K562 (cell line): Measurements from ENCODE around the gene MPZL1. TPM values are rescaled to one million over a fixed set of nuclear protein-coding genes. Genes with fewer than 3 reads are reported as not detected.

Source experiments
- ARID1B ChIP-seq: fragments of 450-650 bp; IDR thresholded peaks from 2 replicates; pipeline ENCODE4 v1.6.1; 2016; ENCODE audit warnings: antibody characterized with exemption, mild to moderate bottlenecking, inconsistent platforms
- CBFA2T2 ChIP-seq: fragments of 450-650 bp; conservative IDR thresholded peaks from 2 replicates; pipeline ENCODE4 v1.6.1; 2017; ENCODE audit warnings: mild to moderate bottlenecking
- DPF2 ChIP-seq: fragments of 450-650 bp; IDR thresholded peaks from 2 replicates; pipeline ENCODE4 v1.6.1; 2016
- FOXJ2 ChIP-seq: fragments of 200-800 bp; sonication (Bioruptor generic); IDR thresholded peaks from 2 replicates; pipeline ENCODE4 v1.6.1; 2016; ENCODE audit warnings: missing genetic modification characterization, missing compliant biosample characterization
- FOXK2 ChIP-seq, 2 experiments: fragments of 450-650 bp; IDR thresholded peaks in 1 of 2; conservative IDR thresholded peaks in 1 of 2; 2 replicates each; pipeline ENCODE4 v1.6.1; 2016; ENCODE audit warnings: low read depth in 2 of 2, mild to moderate bottlenecking in 1 of 2
- KAT2B ChIP-seq: IDR thresholded peaks from one replicate; pipeline ENCODE4 v1.6.1; 2012; ENCODE audit warnings: low read depth, mild to moderate bottlenecking, control low read depth, inconsistent platforms, low read length, moderate library complexity
- KDM1A ChIP-seq, 2 experiments: fragments of 450-650 bp; IDR thresholded peaks; 2 replicates each; pipeline ENCODE4 v1.6.1; 2016; ENCODE audit warnings: mild to moderate bottlenecking in 2 of 2
- KDM4B ChIP-seq, 2 experiments: fragments of 450-650 bp in 1 of 2; sonication (generic) in 1 of 2; IDR thresholded peaks; 2 replicates each; pipeline ENCODE4 v1.6.1; 2016 to 2017; ENCODE audit warnings: borderline replicate concordance in 2 of 2, antibody characterized with exemption in 1 of 2, low read depth in 1 of 2, mild to moderate bottlenecking in 1 of 2
- NCOR1 ChIP-seq: fragments of 450-650 bp; IDR thresholded peaks from 2 replicates; pipeline ENCODE4 v1.6.1; 2016; ENCODE audit warnings: mild to moderate bottlenecking, moderate library complexity
- NFIC ChIP-seq: fragments of 450-650 bp; IDR thresholded peaks from 2 replicates; pipeline ENCODE4 v1.6.1; 2017; ENCODE audit warnings: mild to moderate bottlenecking, inconsistent platforms
- NFIX ChIP-seq: fragments of 250-450 bp; sonication (Bioruptor Pico); IDR thresholded peaks from 2 replicates; pipeline ENCODE4 v1.4.0; 2020; ENCODE audit warnings: low read depth, mild to moderate bottlenecking, moderate library complexity
- NR1H2 ChIP-seq: sonication (generic); formaldehyde crosslinking; IDR thresholded peaks from 2 replicates; pipeline ENCODE4 v1.4.0; 2020; ENCODE audit warnings: mild to moderate bottlenecking, missing genetic modification reagents
- SAP30 ChIP-seq: fragments of 200-600 bp; sonication (generic); IDR thresholded peaks from 2 replicates; pipeline ENCODE4 v1.6.1; 2012; ENCODE audit warnings: borderline replicate concordance, low read depth, mild to moderate bottlenecking, moderate library complexity, low read length, control low read depth, inconsistent platforms; ENCODE audit not compliant: insufficient read depth, poor library complexity, severe bottlenecking
- SIRT6 ChIP-seq: IDR thresholded peaks from one replicate; pipeline ENCODE4 v1.6.1; 2012; ENCODE audit warnings: low read depth, mild to moderate bottlenecking, control low read depth, inconsistent platforms, low read length, moderate library complexity
- SNIP1 ChIP-seq: fragments of 450-650 bp; IDR thresholded peaks from 2 replicates; pipeline ENCODE4 v1.7.1; 2017; ENCODE audit warnings: low read depth, mild to moderate bottlenecking
- STAT5B ChIP-seq: fragments of 250-450 bp; sonication (Bioruptor Pico); IDR thresholded peaks from 2 replicates; pipeline ENCODE4 v1.8.0; 2021; ENCODE audit warnings: mild to moderate bottlenecking, inconsistent platforms
- YY1 ChIP-seq, 3 experiments: IDR thresholded peaks; 2 replicates each; pipeline ENCODE4 v1.6.1; 2011; ENCODE audit warnings: low read length in 2 of 3, mild to moderate bottlenecking in 2 of 3, moderate library complexity in 2 of 3, borderline replicate concordance in 1 of 3, control low read depth in 1 of 3, low read depth in 1 of 3; ENCODE audit not compliant: insufficient read depth in 3 of 3, insufficient replicate concordance in 2 of 3, control insufficient read depth in 1 of 3, insufficient read length in 1 of 3; ENCODE audit errors: extremely low read depth in 1 of 3
- ZNF263 ChIP-seq: sonication (generic); formaldehyde crosslinking; IDR thresholded peaks from 2 replicates; pipeline ENCODE4 v1.8.0; 2022; ENCODE audit warnings: mild to moderate bottlenecking, missing genetic modification reagents, borderline replicate concordance
- polyA plus RNA-seq, 8 experiments: library from polyadenylated mRNA; depleted of rRNA in 4 of 8; stranded (reverse) in 5 of 8; unstranded in 3 of 8; fragments of >200 nt; fragmentation: Nextera tagmentation in 2 of 8; fragmentation: Illumina TruSeq in 1 of 8; extraction: Ambion mirVana in 2 of 8; extraction: Trizol in 1 of 8; gene quantifications; 2 replicates each; pipeline versions ENCODE4 v1.2.1 to v1.2.3, GENCODE V29; 2011 to 2014; ENCODE audit warnings: inconsistent platforms in 1 of 8, missing spikeins in 1 of 8
- total RNA-seq, 7 experiments: library from RNA; depleted of rRNA in 6 of 7; stranded (reverse); fragments of >200 nt in 6 of 7; fragmentation: Illumina TruSeq in 2 of 7; extraction: Trizol in 2 of 7; gene quantifications; 2 replicates each; pipeline versions ENCODE4 v1.2.1 to v1.2.3, GENCODE V29; 2011 to 2021; ENCODE audit warnings: low replicate concordance in 1 of 7
- TF ChIP-seq, protein P1 (sequence below), 2 experiments: fragments of 450-650 bp; IDR thresholded peaks; 2 replicates each; pipeline ENCODE4 v1.6.1; 2016
- TF ChIP-seq, protein P2 (sequence below): sonication (generic); formaldehyde crosslinking; IDR thresholded peaks from 2 replicates; pipeline ENCODE4 v1.9.0; 2022; ENCODE audit warnings: mild to moderate bottlenecking, missing genetic modification reagents
- TF ChIP-seq, protein P3 (sequence below): fragments of 450-650 bp; formaldehyde crosslinking; IDR thresholded peaks from 2 replicates; pipeline ENCODE4 v1.4.0; 2020; ENCODE audit warnings: mild to moderate bottlenecking, mixed read lengths
- TF ChIP-seq, protein P4 (sequence below): fragments of 250-450 bp; sonication (Bioruptor Pico); IDR thresholded peaks from 2 replicates; pipeline ENCODE4 v1.5.0; 2021
- TF ChIP-seq, protein P5 (sequence below): fragments of 250-450 bp; sonication (Bioruptor Pico); IDR thresholded peaks from 2 replicates; pipeline ENCODE4 v1.5.0; 2021

MPZL1 gene
- total and polyA plus RNA-seq, 9 of the 15 experiments (the other 6 are each of a cell fraction or from before 2014, with no cell fraction given): 14.5 to 153 (median 66.5) TPM

DNA sequence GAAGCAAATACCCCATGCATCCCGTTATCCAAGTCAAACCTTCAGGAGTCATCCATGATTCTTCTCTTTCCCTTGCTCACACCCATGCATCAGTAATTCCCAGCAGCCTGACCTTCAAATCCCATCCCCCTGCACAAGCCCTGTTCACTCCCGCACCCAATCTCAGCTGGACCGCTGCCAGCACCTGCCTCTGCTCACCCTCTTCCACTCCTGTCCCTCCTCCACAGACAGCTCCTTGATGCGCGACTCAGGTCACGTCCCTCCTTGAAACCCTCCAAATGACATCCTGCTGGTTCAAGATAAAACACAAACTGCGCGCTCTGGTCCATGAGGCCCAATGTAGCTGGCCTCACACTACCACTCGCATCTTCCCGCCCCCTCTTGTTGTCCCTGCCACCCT lies 43.4 kb upstream of the MPZL1 start (continued):
- no peak for TF ChIP-seq STAT5B (CRISPR knock-in tag)
- no peak for TF ChIP-seq DPF2
- TF ChIP-seq CBFA2T2: peak; percentile 62
- 0 out of 2 replicates have a peak, but pooled peaks have one; percentile 50 for TF ChIP-seq ARID1B
- no peak for TF ChIP-seq SAP30
- TF ChIP-seq KAT2B: no peak
- TF ChIP-seq KDM1A (IDR thresholded peaks at IDR 0.05): peak; percentile 84 to 91
- TF ChIP-seq NFIC: peak; percentile 95
- no peak for TF ChIP-seq NR1H2 (CRISPR knock-in tag)
- TF ChIP-seq, protein P1, sequence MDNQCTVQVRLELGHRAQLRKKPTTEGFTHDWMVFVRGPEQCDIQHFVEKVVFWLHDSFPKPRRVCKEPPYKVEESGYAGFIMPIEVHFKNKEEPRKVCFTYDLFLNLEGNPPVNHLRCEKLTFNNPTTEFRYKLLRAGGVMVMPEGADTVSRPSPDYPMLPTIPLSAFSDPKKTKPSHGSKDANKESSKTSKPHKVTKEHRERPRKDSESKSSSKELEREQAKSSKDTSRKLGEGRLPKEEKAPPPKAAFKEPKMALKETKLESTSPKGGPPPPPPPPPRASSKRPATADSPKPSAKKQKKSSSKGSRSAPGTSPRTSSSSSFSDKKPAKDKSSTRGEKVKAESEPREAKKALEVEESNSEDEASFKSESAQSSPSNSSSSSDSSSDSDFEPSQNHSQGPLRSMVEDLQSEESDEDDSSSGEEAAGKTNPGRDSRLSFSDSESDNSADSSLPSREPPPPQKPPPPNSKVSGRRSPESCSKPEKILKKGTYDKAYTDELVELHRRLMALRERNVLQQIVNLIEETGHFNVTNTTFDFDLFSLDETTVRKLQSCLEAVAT (IDR thresholded peaks at IDR 0.05): no peak; a peak in 1 of 4 replicates
- TF ChIP-seq FOXK2 (conservative IDR thresholded peaks at IDR 0.05 in 1 of 2, IDR thresholded peaks at IDR 0.05 in 1 of 2; ENCODE audit: low read depth in 2 of 2): no peak
- TF ChIP-seq, protein P2, sequence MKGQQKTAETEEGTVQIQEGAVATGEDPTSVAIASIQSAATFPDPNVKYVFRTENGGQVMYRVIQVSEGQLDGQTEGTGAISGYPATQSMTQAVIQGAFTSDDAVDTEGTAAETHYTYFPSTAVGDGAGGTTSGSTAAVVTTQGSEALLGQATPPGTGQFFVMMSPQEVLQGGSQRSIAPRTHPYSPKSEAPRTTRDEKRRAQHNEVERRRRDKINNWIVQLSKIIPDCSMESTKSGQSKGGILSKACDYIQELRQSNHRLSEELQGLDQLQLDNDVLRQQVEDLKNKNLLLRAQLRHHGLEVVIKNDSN: no peak
- TF ChIP-seq, protein P3, sequence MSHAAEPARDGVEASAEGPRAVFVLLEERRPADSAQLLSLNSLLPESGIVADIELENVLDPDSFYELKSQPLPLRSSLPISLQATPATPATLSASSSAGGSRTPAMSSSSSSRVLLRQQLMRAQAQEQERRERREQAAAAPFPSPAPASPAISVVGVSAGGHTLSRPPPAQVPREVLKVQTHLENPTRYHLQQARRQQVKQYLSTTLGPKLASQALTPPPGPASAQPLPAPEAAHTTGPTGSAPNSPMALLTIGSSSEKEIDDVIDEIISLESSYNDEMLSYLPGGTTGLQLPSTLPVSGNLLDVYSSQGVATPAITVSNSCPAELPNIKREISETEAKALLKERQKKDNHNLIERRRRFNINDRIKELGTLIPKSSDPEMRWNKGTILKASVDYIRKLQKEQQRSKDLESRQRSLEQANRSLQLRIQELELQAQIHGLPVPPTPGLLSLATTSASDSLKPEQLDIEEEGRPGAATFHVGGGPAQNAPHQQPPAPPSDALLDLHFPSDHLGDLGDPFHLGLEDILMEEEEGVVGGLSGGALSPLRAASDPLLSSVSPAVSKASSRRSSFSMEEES (CRISPR knock-in tag): no peak
- no peak for TF ChIP-seq SNIP1
- TF ChIP-seq NCOR1: peak; percentile 56
- no peak for TF ChIP-seq NFIX
- TF ChIP-seq, protein P4, sequence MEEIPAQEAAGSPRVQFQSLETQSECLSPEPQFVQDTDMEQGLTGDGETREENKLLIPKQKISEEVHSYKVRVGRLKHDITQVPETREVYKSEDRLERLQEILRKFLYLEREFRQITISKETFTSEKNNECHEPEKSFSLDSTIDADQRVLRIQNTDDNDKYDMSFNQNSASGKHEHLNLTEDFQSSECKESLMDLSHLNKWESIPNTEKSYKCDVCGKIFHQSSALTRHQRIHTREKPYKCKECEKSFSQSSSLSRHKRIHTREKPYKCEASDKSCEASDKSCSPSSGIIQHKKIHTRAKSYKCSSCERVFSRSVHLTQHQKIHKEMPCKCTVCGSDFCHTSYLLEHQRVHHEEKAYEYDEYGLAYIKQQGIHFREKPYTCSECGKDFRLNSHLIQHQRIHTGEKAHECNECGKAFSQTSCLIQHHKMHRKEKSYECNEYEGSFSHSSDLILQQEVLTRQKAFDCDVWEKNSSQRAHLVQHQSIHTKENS: no peak
- TF ChIP-seq, protein P5, sequence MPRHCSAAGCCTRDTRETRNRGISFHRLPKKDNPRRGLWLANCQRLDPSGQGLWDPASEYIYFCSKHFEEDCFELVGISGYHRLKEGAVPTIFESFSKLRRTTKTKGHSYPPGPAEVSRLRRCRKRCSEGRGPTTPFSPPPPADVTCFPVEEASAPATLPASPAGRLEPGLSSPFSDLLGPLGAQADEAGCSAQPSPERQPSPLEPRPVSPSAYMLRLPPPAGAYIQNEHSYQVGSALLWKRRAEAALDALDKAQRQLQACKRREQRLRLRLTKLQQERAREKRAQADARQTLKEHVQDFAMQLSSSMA (CRISPR knock-in tag): no peak
- TF ChIP-seq KDM4B (IDR thresholded peaks at IDR 0.05; ENCODE audit: borderline replicate concordance in 2 of 2, low read depth in 1 of 2): no peak
- peak; percentile 44; the same call in 1 of the 2 replicates for TF ChIP-seq ZNF263 (CRISPR knock-in tag)
- no peak for TF ChIP-seq YY1 (IDR thresholded peaks at IDR 0.05; ENCODE audit: borderline replicate concordance in 1 of 3, control insufficient read depth in 1 of 3, extremely low read depth in 1 of 3, insufficient read depth in 3 of 3, insufficient read length in 1 of 3, insufficient replicate concordance in 2 of 3, low read depth in 1 of 3, low read length in 2 of 3)
- no peak for TF ChIP-seq FOXJ2 (tag)
- no peak for TF ChIP-seq SIRT6
